Activated CD4-positive, alpha-beta T cell treated with anti-CD3 and anti-CD28 coated beads, Interleukin-2, amount 10 ng/mL, durations not matched to agents 7 days and 5 days (primary cell): Measurements from ENCODE around the gene GRIK2. TPM values are rescaled to one million over a fixed set of nuclear protein-coding genes. Genes with fewer than 3 reads are reported as not detected.

Experiments
- CTCF ChIA-PET: fragments of 350-600 bp; sonication (Branson Sonifier 250); formaldehyde crosslinking; loops from one replicate; lab custom pipeline; 2021; ENCODE audit warnings: antibody characterized with exemption; lab: Charles Lee
- POLR2A ChIA-PET: fragments of 350-600 bp; sonication (Branson Sonifier 250); formaldehyde crosslinking; loops from one replicate; lab custom pipeline; 2021; ENCODE audit warnings: antibody characterized with exemption; lab: Charles Lee
- DNase-seq: peaks from one replicate; pipeline ENCODE4 v3.0.0-alpha.2; 2020
- H3K27ac Mint-ChIP-seq: one replicate; pipeline ENCODE4 v1.8.0; 2021; ENCODE audit warnings: mild to moderate bottlenecking, moderate library complexity, mixed read lengths
- H3K27me3 Mint-ChIP-seq: one replicate; pipeline ENCODE4 v1.8.0; 2021; ENCODE audit warnings: mixed read lengths
- H3K36me3 Mint-ChIP-seq: one replicate; pipeline ENCODE4 v1.8.0; 2021; ENCODE audit warnings: low read depth, mixed read lengths
- H3K4me1 Mint-ChIP-seq: one replicate; pipeline ENCODE4 v1.8.0; 2021; ENCODE audit warnings: mixed read lengths
- H3K4me3 Mint-ChIP-seq: one replicate; pipeline ENCODE4 v1.8.0; 2021; ENCODE audit warnings: mild to moderate bottlenecking, moderate library complexity, mixed read lengths
- H3K9me3 Mint-ChIP-seq: one replicate; pipeline ENCODE4 v1.8.0; 2021; ENCODE audit warnings: mixed read lengths
- total RNA-seq, 2 experiments: library from RNA; stranded (reverse); gene quantifications; one replicate each; pipeline ENCODE4 v1.2.3, GENCODE V29; 2021

GRIK2 gene
- total RNA-seq, 2 experiments from 2014 or later: not detected

DNA sequence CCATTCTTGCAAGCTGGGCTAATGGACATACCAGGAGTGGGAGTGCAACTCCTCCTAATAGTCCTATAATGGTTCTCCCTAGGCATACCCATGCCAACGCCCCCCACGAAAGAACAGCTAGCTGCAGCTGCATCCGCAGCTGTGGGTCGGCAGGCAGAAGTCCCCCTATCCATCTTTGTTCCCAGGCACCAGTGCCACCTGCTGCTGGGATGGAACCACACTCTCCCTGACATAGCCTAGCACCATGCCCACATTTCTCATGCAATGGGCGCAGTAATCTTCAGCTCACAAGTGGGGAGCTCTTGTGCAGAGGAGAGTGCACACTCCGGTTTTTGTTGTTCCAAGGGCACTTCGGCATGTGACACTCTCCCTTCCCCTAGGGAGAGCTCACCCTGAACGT, 567.8 kb downstream of the GRIK2 start:
- no peak for DNase-seq
- no peaks in the 10 kb centered on the region for H3K36me3 Mint-ChIP-seq
- H3K27ac Mint-ChIP-seq: no peak overlapping the region
- H3K4me1 Mint-ChIP-seq: no peaks in the 10 kb centered on the region
- H3K27me3 Mint-ChIP-seq: no peaks in the 10 kb centered on the region
- ChIA-PET POLR2A (no interaction called here), CTCF (interaction anchor here (1.1 kb wide), 1 partner anchor 9 kb away, joined by 3 read pairs; no protein-coding TSS in a partner anchor)
- no peak overlapping the region for H3K4me3 Mint-ChIP-seq
- H3K9me3 Mint-ChIP-seq: peaks cover 2% of the 10 kb centered on the region

DNA sequence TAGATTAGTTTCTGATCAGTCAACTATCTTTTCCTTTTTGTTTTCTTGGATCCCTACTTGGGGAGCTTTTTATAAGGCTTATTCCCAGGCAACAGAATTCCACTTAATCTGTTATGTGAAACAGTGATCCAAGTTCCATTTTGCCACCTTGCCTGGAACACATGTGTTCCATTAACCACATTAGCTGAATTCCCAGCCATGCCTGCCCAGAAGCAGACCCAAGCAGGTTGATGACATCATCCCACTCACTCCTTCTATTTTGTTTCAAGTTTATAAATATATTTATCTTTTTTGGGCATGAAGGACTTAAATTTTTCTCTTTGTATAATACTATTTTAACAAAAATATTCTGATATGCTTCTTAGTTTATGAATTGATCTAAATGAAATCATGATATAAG, 587.4 kb downstream of the GRIK2 start:
- no peaks in the 10 kb centered on the region for H3K9me3 Mint-ChIP-seq
- ChIA-PET CTCF (interaction anchor here (0.7 kb wide), 1 partner anchor 12 kb away, joined by 8 read pairs; no protein-coding TSS in a partner anchor), POLR2A (no interaction called here)
- H3K4me3 Mint-ChIP-seq: no peak overlapping the region
- no peak for DNase-seq
- H3K36me3 Mint-ChIP-seq: no peaks in the 10 kb centered on the region
- H3K4me1 Mint-ChIP-seq: no peaks in the 10 kb centered on the region
- no peak overlapping the region for H3K27ac Mint-ChIP-seq
- H3K27me3 Mint-ChIP-seq: no peaks in the 10 kb centered on the region

DNA sequence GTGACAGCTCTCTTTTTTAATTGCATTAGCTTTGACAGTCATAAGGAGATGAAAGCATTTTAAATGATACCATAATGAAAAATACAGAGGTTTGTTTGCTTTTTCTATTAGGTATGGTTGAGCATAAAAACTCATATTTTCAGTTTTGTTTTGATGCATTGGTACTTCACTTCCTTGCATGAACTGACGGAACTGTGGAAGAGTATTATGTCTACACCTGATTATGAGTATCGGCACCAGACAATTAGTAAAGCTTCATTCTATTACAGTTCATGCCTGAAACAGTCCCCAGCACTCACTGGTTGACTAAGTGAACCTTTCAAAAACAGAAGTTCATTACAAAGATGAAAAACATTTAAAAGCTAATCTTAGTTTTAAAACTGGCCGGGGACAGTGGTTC, 593.0 kb downstream of the GRIK2 start:
- ChIA-PET CTCF (no interaction called here), POLR2A (no interaction called here)
- no peaks in the 10 kb centered on the region for H3K36me3 Mint-ChIP-seq

DNA sequence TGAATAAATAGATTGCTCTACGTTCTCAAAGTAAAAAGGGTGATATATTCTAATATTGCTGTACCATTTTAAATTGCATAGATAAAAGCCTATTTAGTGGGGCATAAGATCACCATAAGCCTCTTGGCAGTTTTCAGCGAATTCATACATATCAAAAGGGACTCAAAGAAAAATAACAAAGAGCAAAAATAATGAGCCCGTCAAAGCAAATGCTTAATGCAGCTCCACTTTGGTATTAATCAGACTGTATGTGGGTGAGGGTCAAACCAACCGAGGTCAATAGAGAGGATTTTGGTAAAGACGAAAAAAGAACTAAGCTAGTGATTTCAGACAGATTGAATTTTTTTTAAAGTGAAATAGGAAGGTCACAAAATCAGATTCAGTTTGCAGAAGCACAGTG, 598.8 kb downstream of the GRIK2 start:
- no peak for DNase-seq
- no peak overlapping the region for H3K27ac Mint-ChIP-seq
- CTCF ChIA-PET: no interaction called here
- H3K4me1 Mint-ChIP-seq: no peaks in the 10 kb centered on the region
- H3K36me3 Mint-ChIP-seq: no peaks in the 10 kb centered on the region
- no peaks in the 10 kb centered on the region for H3K9me3 Mint-ChIP-seq
- H3K27me3 Mint-ChIP-seq: no peaks in the 10 kb centered on the region
- H3K4me3 Mint-ChIP-seq: no peak overlapping the region
- POLR2A ChIA-PET: no interaction called here

More for the DNA sequence above, 593.0 kb downstream of the GRIK2 start:
- H3K27me3 Mint-ChIP-seq: no peaks in the 10 kb centered on the region
- H3K27ac Mint-ChIP-seq: no peak overlapping the region
- no peak overlapping the region for H3K4me3 Mint-ChIP-seq
- no peaks in the 10 kb centered on the region for H3K9me3 Mint-ChIP-seq
- no peak for DNase-seq
- H3K4me1 Mint-ChIP-seq: no peaks in the 10 kb centered on the region

DNA sequence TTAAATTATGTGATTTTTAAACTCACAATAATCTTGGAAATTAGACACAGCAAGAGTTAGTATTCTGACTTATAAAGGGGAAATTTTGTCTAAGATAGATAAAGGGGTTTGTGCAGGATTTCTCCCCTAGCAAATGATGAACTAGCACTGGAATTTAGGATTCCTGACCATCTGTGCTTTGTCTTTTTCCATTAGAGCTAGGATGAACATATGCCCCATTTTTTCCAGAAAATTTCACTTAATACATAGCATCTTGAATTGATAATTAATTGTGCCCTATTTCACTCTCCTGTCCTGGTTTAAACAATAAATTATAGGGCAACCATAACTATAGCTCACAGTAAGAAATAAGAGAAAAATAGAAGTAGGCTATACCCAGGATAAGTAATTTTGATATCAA, 601.0 kb downstream of the GRIK2 start:
- no peak overlapping the region for H3K4me3 Mint-ChIP-seq
- H3K4me1 Mint-ChIP-seq: no peaks in the 10 kb centered on the region
- no peak for DNase-seq
- ChIA-PET CTCF (no interaction called here), POLR2A (no interaction called here)
- H3K36me3 Mint-ChIP-seq: no peaks in the 10 kb centered on the region
- H3K9me3 Mint-ChIP-seq: no peaks in the 10 kb centered on the region
- no peak overlapping the region for H3K27ac Mint-ChIP-seq
- no peaks in the 10 kb centered on the region for H3K27me3 Mint-ChIP-seq

DNA sequence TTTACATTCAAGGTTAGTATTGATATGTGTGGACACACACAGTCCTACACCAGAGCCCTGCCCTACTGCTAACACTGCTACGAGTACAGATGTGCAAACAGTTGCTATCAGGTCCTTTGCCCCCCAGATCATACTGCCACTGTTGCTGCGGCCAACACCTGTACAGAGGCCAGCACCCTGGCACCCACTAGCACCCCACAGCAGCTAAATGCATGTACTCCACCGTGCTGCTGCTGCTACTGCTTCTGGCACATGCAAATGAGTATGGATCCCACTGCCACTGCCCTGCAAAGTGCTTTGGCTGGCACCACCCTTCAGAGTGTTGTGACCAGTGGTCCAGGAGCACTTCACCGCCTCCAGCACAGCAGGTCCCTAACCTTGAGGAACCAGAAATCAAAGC, 621.9 kb downstream of the GRIK2 start:
- H3K36me3 Mint-ChIP-seq: no peaks in the 10 kb centered on the region
- CTCF ChIA-PET: no interaction called here

DNA sequence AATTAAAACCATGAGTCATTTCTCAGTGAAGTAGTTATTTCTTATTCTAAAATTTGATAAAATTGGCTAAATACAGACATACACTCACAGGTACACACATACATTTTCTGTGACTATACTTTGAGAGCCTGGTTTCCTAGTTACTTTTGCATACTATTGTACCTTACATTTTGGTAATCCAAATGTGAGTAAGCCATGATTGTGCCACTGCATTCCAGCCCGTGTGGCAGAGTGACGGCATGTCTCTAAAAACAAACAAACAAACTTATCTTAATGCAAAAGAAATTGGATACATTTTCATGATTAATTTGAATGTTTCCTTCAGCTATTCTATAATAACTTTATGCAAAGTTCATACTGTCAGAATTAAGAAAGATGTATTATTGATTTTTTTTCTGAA, 628.8 kb downstream of the GRIK2 start:
- Mint-ChIP-seq H3K36me3 (no peaks in the 10 kb centered on the region), H3K4me3 (no peak overlapping the region), H3K27ac (no peak overlapping the region), H3K4me1 (no peaks in the 10 kb centered on the region), H3K9me3 (no peaks in the 10 kb centered on the region), H3K27me3 (no peaks in the 10 kb centered on the region)
- DNase-seq: no peak
- ChIA-PET POLR2A (no interaction called here), CTCF (no interaction called here)

More for the DNA sequence above, 621.9 kb downstream of the GRIK2 start:
- H3K27me3 Mint-ChIP-seq: no peaks in the 10 kb centered on the region
- POLR2A ChIA-PET: no interaction called here
- H3K4me3 Mint-ChIP-seq: no peak overlapping the region
- no peak overlapping the region for H3K27ac Mint-ChIP-seq
- peaks cover 3% of the 10 kb centered on the region for H3K9me3 Mint-ChIP-seq
- H3K4me1 Mint-ChIP-seq: no peaks in the 10 kb centered on the region
- no peak for DNase-seq

DNA sequence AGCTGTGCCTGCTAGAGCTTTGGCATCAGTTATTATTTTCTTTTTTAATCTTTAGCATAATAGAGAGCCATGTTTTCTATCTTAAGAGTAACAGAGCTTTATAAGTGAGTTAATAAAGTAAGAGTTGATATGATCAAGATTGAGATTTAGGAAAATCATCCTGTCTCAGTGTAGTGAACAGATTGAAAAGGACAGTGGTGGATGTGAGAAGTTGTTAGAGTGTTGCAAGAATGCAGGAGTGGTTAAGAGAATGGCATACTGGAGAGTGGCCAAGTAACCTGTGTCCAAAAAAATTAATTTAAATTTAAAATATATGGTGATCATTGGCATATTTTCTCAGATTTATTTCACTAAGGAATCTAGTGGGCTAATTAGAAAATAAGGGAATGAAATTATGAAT, 629.3 kb downstream of the GRIK2 start:
- Mint-ChIP-seq H3K27me3 (no peaks in the 10 kb centered on the region), H3K9me3 (no peaks in the 10 kb centered on the region), H3K4me1 (no peaks in the 10 kb centered on the region), H3K4me3 (no peak overlapping the region), H3K36me3 (no peaks in the 10 kb centered on the region), H3K27ac (no peak overlapping the region)
- DNase-seq: no peak
- POLR2A ChIA-PET: no interaction called here
- CTCF ChIA-PET: no interaction called here

DNA sequence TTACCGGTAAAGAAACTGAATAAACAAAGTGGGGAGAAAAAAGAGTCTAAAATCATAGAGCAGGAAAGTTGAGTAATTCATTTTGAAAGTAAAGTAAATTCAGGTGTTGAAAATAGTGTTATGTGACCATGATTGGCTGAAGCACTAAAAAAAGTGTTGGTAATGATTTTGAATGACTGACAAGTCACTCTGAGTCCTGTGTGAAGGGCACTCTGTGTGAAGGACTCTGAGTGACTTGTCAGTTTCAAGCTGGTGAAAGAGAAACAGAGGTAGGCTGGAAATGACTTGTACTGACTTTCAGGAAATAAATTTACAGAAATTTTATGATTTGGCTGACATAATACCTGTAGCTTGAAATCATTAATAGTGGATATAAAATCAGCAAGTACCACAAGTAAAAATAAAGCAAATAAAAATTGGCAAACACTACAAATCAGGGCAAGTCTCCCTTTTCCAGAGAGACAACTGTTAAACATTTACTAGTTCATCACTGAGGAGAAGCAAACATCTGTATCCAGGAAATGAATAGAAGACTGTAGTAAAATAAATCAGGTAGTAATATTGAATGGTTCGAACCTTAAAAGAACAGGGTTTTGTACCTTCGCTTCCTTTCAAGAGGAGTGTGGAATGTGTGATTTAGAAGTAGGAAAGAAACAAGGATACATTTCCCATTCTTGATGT, 630.6 kb downstream of the GRIK2 start:
- Mint-ChIP-seq H3K36me3 (no peaks in the 10 kb centered on the region), H3K27ac (no peak overlapping the region), H3K4me1 (no peaks in the 10 kb centered on the region), H3K4me3 (no peak overlapping the region), H3K27me3 (no peaks in the 10 kb centered on the region), H3K9me3 (no peaks in the 10 kb centered on the region)
- ChIA-PET POLR2A (no interaction called here), CTCF (no interaction called here)
- no peak for DNase-seq

DNA sequence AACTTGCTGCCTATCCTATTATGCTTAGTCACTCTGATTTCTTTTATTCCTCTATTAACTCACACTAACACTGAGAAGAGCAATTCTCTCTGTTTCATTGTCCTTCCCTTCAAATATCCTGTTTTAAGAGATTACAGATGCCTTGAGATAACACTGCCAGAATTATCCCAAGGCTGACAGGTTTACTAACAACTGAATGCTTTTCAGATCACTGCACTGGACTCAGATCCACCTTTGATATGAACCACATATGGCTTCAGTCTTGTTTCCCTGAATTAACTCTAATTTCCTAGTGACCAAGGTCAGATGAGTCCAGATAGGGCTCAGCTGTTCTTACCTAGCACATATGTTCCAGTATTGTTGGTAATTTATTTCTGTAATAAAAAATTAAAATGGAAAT, 633.1 kb downstream of the GRIK2 start:
- Mint-ChIP-seq H3K27ac (no peak overlapping the region), H3K27me3 (no peaks in the 10 kb centered on the region), H3K4me1 (no peaks in the 10 kb centered on the region), H3K9me3 (no peaks in the 10 kb centered on the region), H3K4me3 (no peak overlapping the region), H3K36me3 (no peaks in the 10 kb centered on the region)
- ChIA-PET CTCF (no interaction called here), POLR2A (no interaction called here)
- DNase-seq: no peak

DNA sequence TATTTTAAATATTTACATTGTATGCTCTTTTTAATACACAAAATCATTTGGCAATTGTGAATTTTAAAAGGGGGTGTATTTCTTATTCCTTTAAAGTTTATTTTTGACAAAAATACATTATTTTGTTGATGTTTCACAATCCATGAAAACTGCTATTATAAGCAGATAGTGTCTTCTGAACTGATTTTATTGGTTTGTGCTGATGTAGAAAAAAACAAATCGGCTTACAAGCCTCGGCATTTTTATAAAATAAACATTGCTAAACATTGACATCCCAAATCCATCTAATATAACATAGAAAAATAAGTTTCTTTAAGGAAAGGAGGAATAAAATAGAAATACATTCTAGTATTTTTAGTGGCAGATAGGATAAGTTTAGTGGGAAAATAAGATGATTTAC, 634.7 kb downstream of the GRIK2 start:
- no peak for DNase-seq
- CTCF ChIA-PET: no interaction called here
- Mint-ChIP-seq H3K4me1 (no peaks in the 10 kb centered on the region), H3K36me3 (no peaks in the 10 kb centered on the region), H3K27ac (no peak overlapping the region), H3K4me3 (no peak overlapping the region), H3K9me3 (no peaks in the 10 kb centered on the region), H3K27me3 (no peaks in the 10 kb centered on the region)
- POLR2A ChIA-PET: no interaction called here

DNA sequence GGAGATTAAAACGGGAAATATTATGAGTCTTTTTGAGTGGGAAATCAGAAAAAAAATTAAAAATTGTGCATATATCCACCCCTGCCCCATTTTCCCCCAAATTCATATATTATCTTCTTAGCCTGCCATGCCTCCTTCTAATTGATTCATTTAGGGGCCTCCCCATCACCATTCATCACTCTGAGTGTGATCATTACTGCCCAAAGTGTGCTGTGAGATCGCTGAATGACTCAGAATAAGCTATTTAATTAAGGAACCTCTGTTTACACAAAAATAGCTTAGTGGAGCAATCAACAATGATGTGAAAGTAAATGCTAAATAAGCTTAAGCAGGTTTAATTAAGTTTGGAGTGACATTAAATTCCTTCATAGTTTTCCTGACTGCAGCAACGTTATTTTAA, 645.5 kb downstream of the GRIK2 start:
- H3K9me3 Mint-ChIP-seq: peaks cover 5% of the 10 kb centered on the region
- H3K4me3 Mint-ChIP-seq: no peak overlapping the region
- no peaks in the 10 kb centered on the region for H3K4me1 Mint-ChIP-seq
- POLR2A ChIA-PET: no interaction called here
- no peak overlapping the region for H3K27ac Mint-ChIP-seq
- DNase-seq: no peak
- H3K27me3 Mint-ChIP-seq: no peaks in the 10 kb centered on the region
- CTCF ChIA-PET: no interaction called here
- no peaks in the 10 kb centered on the region for H3K36me3 Mint-ChIP-seq

DNA sequence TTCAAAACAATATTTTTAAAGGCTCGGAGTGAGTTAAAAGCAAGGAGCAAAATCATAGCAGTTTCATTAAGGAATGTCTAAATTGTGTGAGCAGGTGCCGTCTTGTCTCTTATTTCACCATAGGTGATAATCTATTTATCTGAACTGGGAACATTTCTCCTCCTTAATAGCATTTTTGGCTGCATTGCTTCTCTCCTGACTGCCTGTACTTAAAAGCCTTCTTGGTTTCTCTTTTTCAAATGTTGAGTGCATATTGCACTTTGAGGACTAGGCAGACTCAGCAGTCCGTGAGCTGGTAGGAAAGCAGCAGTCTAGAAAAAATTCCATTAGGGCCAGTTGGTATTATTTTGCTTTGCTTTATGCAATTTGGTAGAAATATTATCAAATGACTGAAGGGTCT, 645.9 kb downstream of the GRIK2 start:
- ChIA-PET CTCF (no interaction called here), POLR2A (no interaction called here)
- H3K4me1 Mint-ChIP-seq: no peaks in the 10 kb centered on the region
- H3K4me3 Mint-ChIP-seq: no peak overlapping the region
- DNase-seq: no peak
- H3K27ac Mint-ChIP-seq: no peak overlapping the region
- no peaks in the 10 kb centered on the region for H3K36me3 Mint-ChIP-seq
- peaks cover 5% of the 10 kb centered on the region for H3K9me3 Mint-ChIP-seq
- no peaks in the 10 kb centered on the region for H3K27me3 Mint-ChIP-seq

DNA sequence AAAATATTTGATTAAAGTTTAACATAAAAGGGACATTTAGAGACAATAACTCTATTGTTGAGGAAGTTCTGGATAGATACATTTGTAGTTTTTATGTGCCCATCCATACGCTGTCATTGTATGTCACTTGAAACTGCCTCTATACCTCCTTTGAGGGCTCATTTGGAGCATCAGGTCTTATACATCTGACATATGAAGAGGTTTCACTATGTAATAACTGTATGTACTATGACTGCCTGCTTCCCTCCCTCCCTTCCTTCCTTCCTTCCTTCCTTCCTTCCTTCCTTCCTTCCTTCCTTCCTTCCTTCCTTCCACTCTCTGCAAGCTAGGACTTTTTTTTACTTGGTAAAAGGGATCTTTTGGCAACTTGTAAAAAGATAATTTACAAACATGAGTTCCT, 657.5 kb downstream of the GRIK2 start:
- no peaks in the 10 kb centered on the region for H3K4me1 Mint-ChIP-seq

More for the DNA sequence above, 657.5 kb downstream of the GRIK2 start:
- H3K27ac Mint-ChIP-seq: no peak overlapping the region
- DNase-seq: no peak
- no peak overlapping the region for H3K4me3 Mint-ChIP-seq
- no peaks in the 10 kb centered on the region for H3K27me3 Mint-ChIP-seq
- POLR2A ChIA-PET: no interaction called here
- CTCF ChIA-PET: no interaction called here
- H3K9me3 Mint-ChIP-seq: no peaks in the 10 kb centered on the region
- H3K36me3 Mint-ChIP-seq: no peaks in the 10 kb centered on the region
